ENCODE results near the gene LIPI.

LIPI gene

DNA sequence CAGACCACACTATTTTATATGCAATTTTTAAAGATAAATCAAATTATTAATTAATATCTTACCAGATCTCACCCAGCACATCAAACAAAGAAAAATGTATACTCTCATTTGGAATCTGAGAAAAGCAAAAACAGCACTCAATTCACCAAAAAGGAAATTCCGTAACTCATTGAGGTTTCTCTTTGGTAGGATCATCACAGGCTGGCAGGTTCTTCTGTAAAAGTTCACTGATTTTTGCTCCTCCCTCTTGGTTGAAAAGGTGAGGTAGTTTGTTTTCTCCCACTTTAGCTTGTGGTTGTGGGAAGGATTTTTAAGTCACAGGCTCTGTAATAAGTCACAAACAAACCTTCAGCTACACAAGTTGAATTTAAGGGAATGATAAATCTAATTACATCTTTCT, at the start of gene LIPI:
TSS of gene LIPI (minus strand) at position 218 of the 400 bp plus-strand sequence. CDS start at position 108, 110 bp downstream.
- no peak within 1 kb of the TSS for H3K4me3 ChIP-seq (ENCODE audit: low read depth, low read length)
- no peak for DNase-seq (ENCODE audit: low read depth, low spot score)
- TF ChIP-seq, protein P1, sequence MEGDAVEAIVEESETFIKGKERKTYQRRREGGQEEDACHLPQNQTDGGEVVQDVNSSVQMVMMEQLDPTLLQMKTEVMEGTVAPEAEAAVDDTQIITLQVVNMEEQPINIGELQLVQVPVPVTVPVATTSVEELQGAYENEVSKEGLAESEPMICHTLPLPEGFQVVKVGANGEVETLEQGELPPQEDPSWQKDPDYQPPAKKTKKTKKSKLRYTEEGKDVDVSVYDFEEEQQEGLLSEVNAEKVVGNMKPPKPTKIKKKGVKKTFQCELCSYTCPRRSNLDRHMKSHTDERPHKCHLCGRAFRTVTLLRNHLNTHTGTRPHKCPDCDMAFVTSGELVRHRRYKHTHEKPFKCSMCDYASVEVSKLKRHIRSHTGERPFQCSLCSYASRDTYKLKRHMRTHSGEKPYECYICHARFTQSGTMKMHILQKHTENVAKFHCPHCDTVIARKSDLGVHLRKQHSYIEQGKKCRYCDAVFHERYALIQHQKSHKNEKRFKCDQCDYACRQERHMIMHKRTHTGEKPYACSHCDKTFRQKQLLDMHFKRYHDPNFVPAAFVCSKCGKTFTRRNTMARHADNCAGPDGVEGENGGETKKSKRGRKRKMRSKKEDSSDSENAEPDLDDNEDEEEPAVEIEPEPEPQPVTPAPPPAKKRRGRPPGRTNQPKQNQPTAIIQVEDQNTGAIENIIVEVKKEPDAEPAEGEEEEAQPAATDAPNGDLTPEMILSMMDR (IDR thresholded peaks at IDR 0.05; ENCODE audit: low read depth, low read length): no peak
- in situ Hi-C loops (cut with HindIII; ENCODE audit: low sequenced_read_pairs): no loop called here

DNA sequence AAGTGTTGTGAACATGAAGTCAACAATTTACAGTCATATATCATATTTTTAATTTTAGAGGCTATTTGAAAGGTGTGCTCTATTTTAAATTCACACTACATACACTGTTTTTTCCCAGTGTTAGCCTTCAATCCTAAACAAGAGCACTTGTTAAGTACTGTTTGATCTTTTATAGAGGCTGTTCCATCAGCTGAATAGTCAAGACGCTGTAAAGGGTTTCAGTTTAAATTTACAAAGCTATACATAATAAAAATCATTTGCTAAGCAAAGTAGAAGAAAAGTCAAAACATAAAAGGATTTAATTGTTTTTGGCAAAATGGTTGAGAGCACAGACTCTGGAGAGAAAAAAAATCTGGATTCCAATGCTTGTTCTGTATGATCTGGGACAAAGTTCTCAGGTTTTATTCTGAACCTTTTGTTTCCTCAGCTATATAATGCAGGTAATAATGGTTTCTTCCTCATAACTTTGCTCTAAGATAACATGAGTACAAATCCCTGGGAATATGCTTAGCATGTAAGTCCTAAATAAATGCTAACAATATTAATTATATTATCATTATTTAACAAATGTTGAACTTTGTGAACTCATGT, 49.5 kb upstream of the LIPI start:
- in situ Hi-C loops (cut with HindIII; ENCODE audit: low sequenced_read_pairs): no loop called here
- TF ChIP-seq, protein P1 (IDR thresholded peaks at IDR 0.05; ENCODE audit: low read depth, low read length): no peak
- no peak overlapping the region for H3K4me3 ChIP-seq (ENCODE audit: low read depth, low read length)
- no peak for DNase-seq (ENCODE audit: low read depth, low spot score)

DNA sequence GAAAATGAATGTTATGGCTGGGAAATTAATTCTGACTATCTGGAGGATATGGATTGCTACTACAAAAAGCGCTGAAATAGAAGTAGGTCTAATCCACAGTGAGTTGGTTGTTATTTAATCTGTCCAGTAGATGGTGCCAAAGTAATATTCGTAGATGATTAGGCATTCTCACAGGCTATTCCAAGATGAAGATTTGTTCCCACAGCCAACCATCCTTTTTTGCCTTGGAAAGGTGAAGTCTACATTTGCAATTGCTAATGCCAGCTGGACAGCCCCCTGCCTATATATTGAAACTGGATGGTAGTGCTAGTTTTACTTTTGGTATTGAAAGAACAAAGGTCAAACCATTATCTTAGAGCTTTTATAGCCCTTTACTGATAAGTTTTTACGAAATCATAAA, 49.0 kb upstream of the LIPI start:
- TF ChIP-seq, protein P1 (IDR thresholded peaks at IDR 0.05; ENCODE audit: low read depth, low read length): peak; percentile 50
- DNase-seq (ENCODE audit: low read depth, low spot score): peak; percentile 38
- H3K4me3 ChIP-seq (ENCODE audit: low read depth, low read length): no peak overlapping the region
- in situ Hi-C loops (cut with HindIII; ENCODE audit: low sequenced_read_pairs): no loop called here

DNA sequence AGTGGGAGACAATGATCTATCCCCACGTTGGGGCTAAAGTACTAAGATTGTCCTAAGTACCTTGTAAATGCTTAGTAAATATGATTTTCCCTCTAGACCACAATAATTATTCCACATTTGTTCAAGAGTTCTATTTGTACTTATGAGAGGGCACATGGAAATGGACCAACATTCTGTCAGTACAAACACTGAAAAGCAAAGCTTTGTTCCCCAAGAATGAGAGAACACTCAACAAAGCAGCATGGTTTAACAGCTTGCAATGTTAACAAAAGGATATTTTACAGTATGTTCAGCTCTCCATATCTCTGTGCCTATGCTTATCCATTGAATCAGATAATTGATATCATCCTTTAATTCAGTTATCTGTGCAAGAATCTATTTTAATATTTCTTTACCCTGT, 40.6 kb upstream of the LIPI start:
- DNase-seq (ENCODE audit: low read depth, low spot score): no peak
- TF ChIP-seq, protein P1 (IDR thresholded peaks at IDR 0.05; ENCODE audit: low read depth, low read length): no peak
- in situ Hi-C loops (cut with HindIII; ENCODE audit: low sequenced_read_pairs): no loop called here
- H3K4me3 ChIP-seq (ENCODE audit: low read depth, low read length): no peak overlapping the region

DNA sequence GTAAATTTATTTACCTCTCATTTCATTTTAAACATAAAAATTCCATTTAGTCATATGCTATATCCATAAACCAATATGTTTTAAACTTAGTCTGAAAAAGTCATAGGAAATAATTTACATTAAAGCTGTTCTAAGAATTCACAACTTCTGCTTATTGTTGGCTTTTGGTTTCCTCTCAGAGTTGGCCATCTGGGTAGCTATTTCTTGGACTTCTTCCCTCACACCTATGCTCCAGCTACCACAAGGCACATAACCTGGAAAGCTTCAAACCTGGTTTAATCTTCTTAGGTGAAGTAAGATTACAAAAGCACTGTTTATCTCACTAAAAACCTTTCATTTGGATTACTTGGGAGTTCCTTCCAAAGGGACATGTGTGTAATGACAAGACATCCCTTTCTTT, 35.0 kb upstream of the LIPI start:
- TF ChIP-seq, protein P1 (IDR thresholded peaks at IDR 0.05; ENCODE audit: low read depth, low read length): no peak
- in situ Hi-C loops (cut with HindIII; ENCODE audit: low sequenced_read_pairs): no loop called here
- no peak overlapping the region for H3K4me3 ChIP-seq (ENCODE audit: low read depth, low read length)
- no peak for DNase-seq (ENCODE audit: low read depth, low spot score)

DNA sequence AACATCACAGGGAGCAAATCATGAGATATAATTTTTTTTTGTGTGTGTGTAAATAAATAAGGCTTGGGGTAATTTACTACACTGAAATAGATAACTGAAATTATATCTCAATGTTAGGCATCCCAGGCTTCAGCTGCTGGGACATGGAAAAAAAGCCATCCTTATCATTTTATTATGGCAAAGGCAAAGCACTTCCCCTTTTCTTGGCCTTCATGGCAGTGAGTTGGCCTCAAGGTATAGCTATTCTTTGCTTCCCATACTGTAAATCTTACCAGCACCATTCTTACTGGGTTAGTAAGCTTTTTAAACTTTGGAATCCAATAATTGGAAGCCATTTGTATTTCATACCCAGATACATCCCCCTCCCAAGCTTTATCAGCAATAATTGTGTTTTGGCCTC, 34.2 kb upstream of the LIPI start:
- no peak overlapping the region for H3K4me3 ChIP-seq (ENCODE audit: low read depth, low read length)
- TF ChIP-seq, protein P1 (IDR thresholded peaks at IDR 0.05; ENCODE audit: low read depth, low read length): no peak
- no peak for DNase-seq (ENCODE audit: low read depth, low spot score)
- in situ Hi-C loops (cut with HindIII; ENCODE audit: low sequenced_read_pairs): no loop called here

Measured in astrocyte of the spinal cord (primary cell).